Uterus (tissue), 2 donors: ENCODE data around the gene DCBLD2.

Experiments used
- POLR2A ChIP-seq, 2 donors: fragments of 450-650 bp; IDR thresholded peaks; one replicate each; pipeline ENCODE4 v1.6.1; 2016; ENCODE audit warnings: antibody characterized with exemption in 2 of 2, mild to moderate bottlenecking in 1 of 2, moderate library complexity in 1 of 2
- TF ChIP-seq, protein P1 (sequence below), 4 experiments: fragments of 200-600 bp in 2 of 4; fragments of 450-650 bp in 2 of 4; sonication (generic) in 2 of 4; IDR thresholded peaks; one replicate each; pipeline ENCODE4 v1.5.1; 2016 to 2019; ENCODE audit warnings: antibody characterized with exemption in 4 of 4, mild to moderate bottlenecking in 2 of 4, moderate library complexity in 1 of 4

DNA sequence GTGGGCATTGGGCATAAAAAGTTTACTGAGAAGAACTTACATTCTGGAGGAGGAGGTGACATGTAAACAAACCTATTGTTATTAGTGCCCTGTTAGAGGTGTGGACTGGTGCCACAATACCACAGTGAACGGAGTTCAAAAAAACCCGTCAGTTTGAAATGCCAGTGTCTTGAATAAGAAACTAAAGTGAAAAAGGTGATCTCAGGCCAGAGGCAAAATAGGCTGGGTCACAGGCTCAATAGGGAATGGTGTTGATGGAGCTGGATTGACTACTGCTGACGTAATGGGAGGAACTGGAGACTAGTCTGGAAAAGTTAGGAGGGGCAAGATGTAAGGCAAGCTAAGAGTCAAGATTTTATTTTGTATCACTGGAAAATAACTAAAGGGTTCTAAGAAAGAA, 1.6 kb upstream of the DCBLD2 start:
- TF ChIP-seq, protein P1, sequence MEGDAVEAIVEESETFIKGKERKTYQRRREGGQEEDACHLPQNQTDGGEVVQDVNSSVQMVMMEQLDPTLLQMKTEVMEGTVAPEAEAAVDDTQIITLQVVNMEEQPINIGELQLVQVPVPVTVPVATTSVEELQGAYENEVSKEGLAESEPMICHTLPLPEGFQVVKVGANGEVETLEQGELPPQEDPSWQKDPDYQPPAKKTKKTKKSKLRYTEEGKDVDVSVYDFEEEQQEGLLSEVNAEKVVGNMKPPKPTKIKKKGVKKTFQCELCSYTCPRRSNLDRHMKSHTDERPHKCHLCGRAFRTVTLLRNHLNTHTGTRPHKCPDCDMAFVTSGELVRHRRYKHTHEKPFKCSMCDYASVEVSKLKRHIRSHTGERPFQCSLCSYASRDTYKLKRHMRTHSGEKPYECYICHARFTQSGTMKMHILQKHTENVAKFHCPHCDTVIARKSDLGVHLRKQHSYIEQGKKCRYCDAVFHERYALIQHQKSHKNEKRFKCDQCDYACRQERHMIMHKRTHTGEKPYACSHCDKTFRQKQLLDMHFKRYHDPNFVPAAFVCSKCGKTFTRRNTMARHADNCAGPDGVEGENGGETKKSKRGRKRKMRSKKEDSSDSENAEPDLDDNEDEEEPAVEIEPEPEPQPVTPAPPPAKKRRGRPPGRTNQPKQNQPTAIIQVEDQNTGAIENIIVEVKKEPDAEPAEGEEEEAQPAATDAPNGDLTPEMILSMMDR (IDR thresholded peaks at IDR 0.05), result no peak
- no peak for TF ChIP-seq POLR2A (IDR thresholded peaks at IDR 0.05)
